GM23338 (cell line): ENCODE measurements around the gene GLIS2. TPM values are rescaled to one million over a fixed set of nuclear protein-coding genes. Genes with fewer than 3 reads are reported as not detected.

ENCODE experiments used
- ATAC-seq: fragments of 200-7000 bp; cut with Tn5 transposase; 3 replicates; pipeline ENCODE4 v1.9.1; 2020
- DNase-seq: peaks from one replicate; pipeline ENCODE4 v3.0.0-alpha.2; 2015; ENCODE audit warnings: low spot score
- H2AFZ ChIP-seq: fragments of 200-600 bp; sonication (generic); 2 replicates; pipeline ENCODE4 v1.8.0; 2016; ENCODE audit warnings: antibody characterized with exemption, mild to moderate bottlenecking, moderate library complexity
- H3F3A ChIP-seq: fragments of 200-600 bp; sonication (generic); replicated peaks from 2 replicates; pipeline ENCODE4 v1.8.0; 2017; ENCODE audit warnings: antibody characterized with exemption, mixed run types, low read depth
- H3K27ac ChIP-seq: fragments of 200-600 bp; sonication (generic); 2 replicates; pipeline ENCODE4 v1.6.1; 2016; ENCODE audit warnings: low read depth
- H3K27me3 ChIP-seq: fragments of 200-600 bp; sonication (generic); 2 replicates; pipeline ENCODE4 v1.8.0; 2016; ENCODE audit warnings: mild to moderate bottlenecking, mixed run types, moderate library complexity; ENCODE audit not compliant: insufficient read depth
- H3K36me3 ChIP-seq: fragments of 200-600 bp; sonication (generic); 2 replicates; pipeline ENCODE4 v1.8.0; 2016; ENCODE audit warnings: mild to moderate bottlenecking; ENCODE audit not compliant: insufficient read depth
- H3K4me1 ChIP-seq: fragments of 200-600 bp; sonication (generic); 2 replicates; pipeline ENCODE4 v1.8.0; 2016; ENCODE audit warnings: mild to moderate bottlenecking, moderate library complexity; ENCODE audit not compliant: insufficient read depth
- H3K4me2 ChIP-seq: fragments of 200-600 bp; sonication (generic); 2 replicates; pipeline ENCODE4 v1.7.1; 2017; ENCODE audit warnings: mixed run types
- H3K4me3 ChIP-seq: fragments of 200-600 bp; sonication (generic); 2 replicates; pipeline ENCODE4 v1.6.1; 2016; ENCODE audit warnings: mixed run types
- H3K79me2 ChIP-seq: fragments of 200-600 bp; sonication (generic); replicated peaks from 2 replicates; pipeline ENCODE4 v1.8.0; 2017; ENCODE audit warnings: mild to moderate bottlenecking; ENCODE audit not compliant: insufficient read depth
- H3K9me2 ChIP-seq: fragments of 200-600 bp; sonication (generic); 2 replicates; pipeline ENCODE4 v1.8.0; 2017; ENCODE audit not compliant: insufficient read depth
- H4K20me1 ChIP-seq: fragments of 200-600 bp; sonication (generic); replicated peaks from 2 replicates; pipeline ENCODE4 v1.8.0; 2017; ENCODE audit warnings: mild to moderate bottlenecking; ENCODE audit not compliant: insufficient read depth
- H3K27ac Mint-ChIP-seq: 2 replicates; pipeline ENCODE4 v1.8.0; 2020; ENCODE audit warnings: inconsistent platforms, mild to moderate bottlenecking, moderate library complexity, mixed read lengths
- H3K27me3 Mint-ChIP-seq: 3 replicates; pipeline ENCODE4 v1.8.0; 2022; ENCODE audit warnings: low read depth, mild to moderate bottlenecking, moderate library complexity, mixed read lengths, inconsistent platforms; ENCODE audit not compliant: insufficient read depth, poor library complexity
- H3K36me3 Mint-ChIP-seq: 3 replicates; pipeline ENCODE4 v1.8.0; 2021; ENCODE audit warnings: low read depth, mild to moderate bottlenecking, inconsistent platforms, moderate library complexity, mixed read lengths
- H3K4me1 Mint-ChIP-seq: 3 replicates; pipeline ENCODE4 v1.8.0; 2020; ENCODE audit warnings: mild to moderate bottlenecking, inconsistent platforms, mixed read lengths
- H3K4me3 Mint-ChIP-seq: 3 replicates; pipeline ENCODE4 v1.8.0; 2021; ENCODE audit warnings: moderate library complexity, mild to moderate bottlenecking, inconsistent platforms, mixed read lengths
- H3K9me3 Mint-ChIP-seq: 3 replicates; pipeline ENCODE4 v1.8.0; 2020; ENCODE audit warnings: moderate library complexity, mild to moderate bottlenecking, inconsistent platforms, mixed read lengths
- CREB1 ChIP-seq: fragments of 250-450 bp; sonication (Bioruptor Pico); IDR thresholded peaks from 2 replicates; pipeline ENCODE4 v1.5.0; 2020; ENCODE audit warnings: low read depth, mild to moderate bottlenecking, moderate library complexity
- EZH2 ChIP-seq: fragments of 200-600 bp; sonication (generic); IDR thresholded peaks from one replicate; pipeline ENCODE4 v1.8.0; 2017; ENCODE audit warnings: antibody characterized with exemption, mild to moderate bottlenecking, low read depth; ENCODE audit not compliant: unreplicated experiment
- EZH2phosphoT487 ChIP-seq: fragments of 200-600 bp; sonication (generic); IDR thresholded peaks from one replicate; pipeline ENCODE4 v1.8.1; 2018; ENCODE audit warnings: antibody characterized with exemption; ENCODE audit not compliant: unreplicated experiment
- NANOG ChIP-seq: IDR thresholded peaks from 2 replicates; pipeline ENCODE4 v1.6.1; 2016; ENCODE audit warnings: antibody characterized with exemption, borderline replicate concordance
- POLR2AphosphoS5 ChIP-seq: IDR thresholded peaks from 2 replicates; pipeline ENCODE4 v1.6.1; 2016; ENCODE audit warnings: antibody characterized with exemption, low read depth
- STAT1 ChIP-seq: IDR thresholded peaks from one replicate; pipeline ENCODE4 v1.6.1; 2016; ENCODE audit warnings: antibody characterized with exemption; ENCODE audit not compliant: unreplicated experiment
- ZNF114 ChIP-seq: fragments of 250-450 bp; sonication (Bioruptor Pico); IDR thresholded peaks from 2 replicates; pipeline ENCODE4 v1.5.0; 2020; ENCODE audit warnings: mild to moderate bottlenecking, moderate library complexity
- ZNF331 ChIP-seq: fragments of 250-450 bp; sonication (Bioruptor Pico); IDR thresholded peaks from 2 replicates; pipeline ENCODE4 v1.5.0; 2020; ENCODE audit warnings: low read depth, mild to moderate bottlenecking, moderate library complexity
- ZNF462 ChIP-seq: fragments of 250-450 bp; sonication (Bioruptor Pico); IDR thresholded peaks from 2 replicates; pipeline ENCODE4 v1.5.0; 2020; ENCODE audit warnings: mild to moderate bottlenecking, moderate library complexity
- polyA plus RNA-seq: library from polyadenylated mRNA; unstranded; fragments of >200 nt; fragmentation: Nextera tagmentation; extraction: Ambion mirVana; gene quantifications from 2 replicates; pipeline ENCODE4 v1.2.1, GENCODE V29; 2016
- total RNA-seq: library from RNA; depleted of rRNA; stranded (reverse); fragments of >200 nt; shearing (Covaris generic); gene quantifications from 2 replicates; pipeline ENCODE4 v1.2.3, GENCODE V29; 2014
- TF ChIP-seq, protein P1 (sequence below): IDR thresholded peaks from 2 replicates; pipeline ENCODE4 v1.6.1; 2016; ENCODE audit warnings: antibody characterized with exemption
- TF ChIP-seq, protein P2 (sequence below), 2 experiments: fragments of 200-600 bp in 1 of 2; sonication (generic) in 1 of 2; conservative IDR thresholded peaks; 2 replicates each; pipeline versions ENCODE4 v1.5.1 to v1.6.1; 2016 to 2017; ENCODE audit warnings: antibody characterized with exemption in 2 of 2, low read depth in 2 of 2, mild to moderate bottlenecking in 2 of 2, moderate library complexity in 1 of 2
- TF ChIP-seq, protein P3 (sequence below): IDR thresholded peaks from one replicate; pipeline ENCODE4 v1.6.1; 2018; ENCODE audit warnings: antibody characterized with exemption; ENCODE audit not compliant: unreplicated experiment

The GLIS2 gene
- total and polyA plus RNA-seq, 2 experiments from 2014 or later = 8.2 to 10.2 TPM

DNA sequence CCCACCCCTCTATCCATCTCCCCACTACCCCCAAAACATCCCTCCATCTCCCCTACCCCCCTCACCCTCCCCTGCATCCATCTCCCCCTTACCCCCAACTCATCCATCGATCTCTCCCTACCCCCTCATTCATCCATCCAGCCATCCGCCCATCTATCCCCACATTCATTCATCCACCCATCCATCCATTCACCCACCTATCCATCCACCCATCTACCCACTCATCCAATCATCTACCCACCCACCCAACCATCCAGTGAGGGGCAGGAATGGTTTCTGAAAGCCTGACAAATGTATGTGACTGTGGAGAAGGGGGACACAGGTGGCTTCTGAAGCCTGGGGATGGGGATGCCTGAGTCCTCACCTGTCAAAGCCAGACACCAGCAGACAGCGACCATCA is 44.0 kb downstream of the GLIS2 start:
- no peaks in the 10 kb centered on the region for H3K36me3 ChIP-seq
- Mint-ChIP-seq H3K27me3 (peaks cover 6% of the 10 kb centered on the region), H3K4me3 (no peak overlapping the region), H3K9me3 (no peaks in the 10 kb centered on the region), H3K36me3 (no peaks in the 10 kb centered on the region), H3K27ac (no peak overlapping the region), H3K4me1 (no peaks in the 10 kb centered on the region; the same call in 1 of the 3 replicates)
- H3K27me3 ChIP-seq = no peaks in the 10 kb centered on the region
- H3K27ac ChIP-seq = no peak overlapping the region
- 0 out of 2 replicates have a peak, but pooled peaks cover 4% of the 10 kb centered on the region for H3F3A ChIP-seq
- H4K20me1 ChIP-seq = no peaks in the 10 kb centered on the region
- no peaks in the 10 kb centered on the region for H3K9me2 ChIP-seq
- DNase-seq (no peak), ATAC-seq (no peak)
- no peaks in the 10 kb centered on the region for H3K4me1 ChIP-seq
- TF ChIP-seq, protein P1, sequence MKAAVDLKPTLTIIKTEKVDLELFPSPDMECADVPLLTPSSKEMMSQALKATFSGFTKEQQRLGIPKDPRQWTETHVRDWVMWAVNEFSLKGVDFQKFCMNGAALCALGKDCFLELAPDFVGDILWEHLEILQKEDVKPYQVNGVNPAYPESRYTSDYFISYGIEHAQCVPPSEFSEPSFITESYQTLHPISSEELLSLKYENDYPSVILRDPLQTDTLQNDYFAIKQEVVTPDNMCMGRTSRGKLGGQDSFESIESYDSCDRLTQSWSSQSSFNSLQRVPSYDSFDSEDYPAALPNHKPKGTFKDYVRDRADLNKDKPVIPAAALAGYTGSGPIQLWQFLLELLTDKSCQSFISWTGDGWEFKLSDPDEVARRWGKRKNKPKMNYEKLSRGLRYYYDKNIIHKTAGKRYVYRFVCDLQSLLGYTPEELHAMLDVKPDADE = no peak
- TF ChIP-seq CREB1 (CRISPR knock-in tag) (no peak), ZNF331 (no peak), NANOG (no peak), EZH2 (no peak), ZNF114 (CRISPR knock-in tag) (no peak), EZH2phosphoT487 (no peak), ZNF462 (CRISPR knock-in tag) (no peak), STAT1 (no peak), POLR2AphosphoS5 (no peak)
- TF ChIP-seq, protein P2, sequence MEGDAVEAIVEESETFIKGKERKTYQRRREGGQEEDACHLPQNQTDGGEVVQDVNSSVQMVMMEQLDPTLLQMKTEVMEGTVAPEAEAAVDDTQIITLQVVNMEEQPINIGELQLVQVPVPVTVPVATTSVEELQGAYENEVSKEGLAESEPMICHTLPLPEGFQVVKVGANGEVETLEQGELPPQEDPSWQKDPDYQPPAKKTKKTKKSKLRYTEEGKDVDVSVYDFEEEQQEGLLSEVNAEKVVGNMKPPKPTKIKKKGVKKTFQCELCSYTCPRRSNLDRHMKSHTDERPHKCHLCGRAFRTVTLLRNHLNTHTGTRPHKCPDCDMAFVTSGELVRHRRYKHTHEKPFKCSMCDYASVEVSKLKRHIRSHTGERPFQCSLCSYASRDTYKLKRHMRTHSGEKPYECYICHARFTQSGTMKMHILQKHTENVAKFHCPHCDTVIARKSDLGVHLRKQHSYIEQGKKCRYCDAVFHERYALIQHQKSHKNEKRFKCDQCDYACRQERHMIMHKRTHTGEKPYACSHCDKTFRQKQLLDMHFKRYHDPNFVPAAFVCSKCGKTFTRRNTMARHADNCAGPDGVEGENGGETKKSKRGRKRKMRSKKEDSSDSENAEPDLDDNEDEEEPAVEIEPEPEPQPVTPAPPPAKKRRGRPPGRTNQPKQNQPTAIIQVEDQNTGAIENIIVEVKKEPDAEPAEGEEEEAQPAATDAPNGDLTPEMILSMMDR (conservative IDR thresholded peaks at IDR 0.05; ENCODE audit: low read depth in 2 of 2) = no peak
- TF ChIP-seq, protein P3, sequence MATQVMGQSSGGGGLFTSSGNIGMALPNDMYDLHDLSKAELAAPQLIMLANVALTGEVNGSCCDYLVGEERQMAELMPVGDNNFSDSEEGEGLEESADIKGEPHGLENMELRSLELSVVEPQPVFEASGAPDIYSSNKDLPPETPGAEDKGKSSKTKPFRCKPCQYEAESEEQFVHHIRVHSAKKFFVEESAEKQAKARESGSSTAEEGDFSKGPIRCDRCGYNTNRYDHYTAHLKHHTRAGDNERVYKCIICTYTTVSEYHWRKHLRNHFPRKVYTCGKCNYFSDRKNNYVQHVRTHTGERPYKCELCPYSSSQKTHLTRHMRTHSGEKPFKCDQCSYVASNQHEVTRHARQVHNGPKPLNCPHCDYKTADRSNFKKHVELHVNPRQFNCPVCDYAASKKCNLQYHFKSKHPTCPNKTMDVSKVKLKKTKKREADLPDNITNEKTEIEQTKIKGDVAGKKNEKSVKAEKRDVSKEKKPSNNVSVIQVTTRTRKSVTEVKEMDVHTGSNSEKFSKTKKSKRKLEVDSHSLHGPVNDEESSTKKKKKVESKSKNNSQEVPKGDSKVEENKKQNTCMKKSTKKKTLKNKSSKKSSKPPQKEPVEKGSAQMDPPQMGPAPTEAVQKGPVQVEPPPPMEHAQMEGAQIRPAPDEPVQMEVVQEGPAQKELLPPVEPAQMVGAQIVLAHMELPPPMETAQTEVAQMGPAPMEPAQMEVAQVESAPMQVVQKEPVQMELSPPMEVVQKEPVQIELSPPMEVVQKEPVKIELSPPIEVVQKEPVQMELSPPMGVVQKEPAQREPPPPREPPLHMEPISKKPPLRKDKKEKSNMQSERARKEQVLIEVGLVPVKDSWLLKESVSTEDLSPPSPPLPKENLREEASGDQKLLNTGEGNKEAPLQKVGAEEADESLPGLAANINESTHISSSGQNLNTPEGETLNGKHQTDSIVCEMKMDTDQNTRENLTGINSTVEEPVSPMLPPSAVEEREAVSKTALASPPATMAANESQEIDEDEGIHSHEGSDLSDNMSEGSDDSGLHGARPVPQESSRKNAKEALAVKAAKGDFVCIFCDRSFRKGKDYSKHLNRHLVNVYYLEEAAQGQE = no peak
- H3K79me2 ChIP-seq = no peaks in the 10 kb centered on the region
- no peak overlapping the region for H3K4me2 ChIP-seq
- H2AFZ ChIP-seq = no peak overlapping the region
- no peak overlapping the region for H3K4me3 ChIP-seq
